ENCODE data around the gene C2CD4D.

C2CD4D gene

GRCh38 chr1:151834239-151834638 lies 5.4 kb downstream of the C2CD4D start:
- no peak for DNase-seq (ENCODE audit: low read depth)

GRCh38 chr1:151833172-151833900 lies 6.3 kb downstream of the C2CD4D start:
- DNase-seq (ENCODE audit: low read depth) = no peak

GRCh38 chr1:151832318-151832980 lies 7.2 kb downstream of the C2CD4D start:
- no peak for DNase-seq (ENCODE audit: low read depth)

GRCh38 chr1:151831605-151832004 lies 8.0 kb downstream of the C2CD4D start, which contains the start of gene RORC:
Gene RORC, minus strand, starts transcription at chr1:151831802. Its CDS starts 38 bp downstream, at chr1:151831764.
- DNase-seq (ENCODE audit: low read depth) = no peak

GRCh38 chr1:151831256-151831591 lies 8.4 kb downstream of the C2CD4D start:
- DNase-seq (ENCODE audit: low read depth) = no peak

GRCh38 chr1:151830055-151830454 lies 9.6 kb downstream of the C2CD4D start:
- no peak for DNase-seq (ENCODE audit: low read depth)

- no peak for DNase-seq (ENCODE audit: low read depth)
These were observed 10.1 kb downstream of the C2CD4D start for GRCh38 chr1:151829352-151830046.

- DNase-seq (ENCODE audit: low read depth) = no peak
These were observed 10.7 kb downstream of the C2CD4D start for GRCh38 chr1:151828921-151829320.

GRCh38 chr1:151827853-151828252 lies 11.8 kb downstream of the C2CD4D start:
- DNase-seq (ENCODE audit: low read depth) = no peak

- DNase-seq (ENCODE audit: low read depth) = peak; percentile 48
These were observed 13.6 kb downstream of the C2CD4D start for GRCh38 chr1:151825751-151826660.

- DNase-seq (ENCODE audit: low read depth) = no peak
These were observed 14.4 kb downstream of the C2CD4D start for GRCh38 chr1:151825204-151825603.

- no peak for DNase-seq (ENCODE audit: low read depth)
These were observed 16.4 kb downstream of the C2CD4D start for GRCh38 chr1:151823175-151823574.

GRCh38 chr1:151822404-151822803 lies 17.2 kb downstream of the C2CD4D start:
- peak; percentile 64 for DNase-seq (ENCODE audit: low read depth)

GRCh38 chr1:151820940-151821339 lies 18.7 kb downstream of the C2CD4D start:
- DNase-seq (ENCODE audit: low read depth) = no peak

- no peak for DNase-seq (ENCODE audit: low read depth)
These were observed 19.5 kb downstream of the C2CD4D start for GRCh38 chr1:151819976-151820623.

- no peak for DNase-seq (ENCODE audit: low read depth)
These were observed 20.3 kb downstream of the C2CD4D start for GRCh38 chr1:151819227-151819835.

- DNase-seq (ENCODE audit: low read depth) = no peak
These were observed 22.3 kb downstream of the C2CD4D start for GRCh38 chr1:151817353-151817730.

GRCh38 chr1:151816548-151817352 lies 22.9 kb downstream of the C2CD4D start:
- DNase-seq (ENCODE audit: low read depth) = no peak

- no peak for DNase-seq (ENCODE audit: low read depth)
These were observed 23.8 kb downstream of the C2CD4D start for GRCh38 chr1:151815716-151816327.

All from stimulated activated CD4-positive, alpha-beta T cell treated with anti-CD3 and anti-CD28 coated beads, Interleukin-2, amount 100 ng/mL, for 4 hours (primary cell).